HepG2 (cell line): ENCODE measurements around the gene KCTD13. TPM values are rescaled to one million over a fixed set of nuclear protein-coding genes. Genes with fewer than 3 reads are reported as not detected.

Source experiments
- ATAC-seq: fragments of 200-7000 bp; cut with Tn5 transposase; 3 replicates; pipeline ENCODE4 v1.9.1; 2020; ENCODE audit warnings: mild to moderate bottlenecking, moderate library complexity
- BruUV-seq: library from RNA; stranded (reverse); fragments of 400-500 nt; replicated peaks from 2 replicates; lab custom pipeline; 2021; lab: Mats Ljungman, UMichigan
- CTCF ChIA-PET: fragments of 300-600 bp; formaldehyde crosslinking; extraction: SDS; loops from one replicate; lab custom pipeline; 2021; ENCODE audit warnings: low total read pairs, inconsistent platforms, low intra/inter-chr PET ratio; lab: Yijun Ruan, JAX
- POLR2A ChIA-PET: fragments of 350-600 bp; sonication (Branson Sonifier 250); formaldehyde crosslinking; loops from one replicate; lab custom pipeline; 2020; ENCODE audit warnings: antibody characterized with exemption, inconsistent platforms; lab: Yijun Ruan, JAX
- DNase-seq: peaks from one replicate; pipeline ENCODE4 v3.0.0-alpha.2; 2015; ENCODE audit warnings: low spot score
- FAIRE-seq: peaks from 3 replicates; lab custom pipeline; 2011; peaks lifted over from hg19 to GRCh38; lab: Jason Lieb, UNC
- H2AFZ ChIP-seq: one replicate; pipeline ENCODE4 v1.6.1; 2011; ENCODE audit warnings: low read length, inconsistent platforms
- H3K27ac ChIP-seq: fragments of 300-600 bp; 3 replicates; pipeline ENCODE4 v1.8.0; 2011; ENCODE audit warnings: mixed run types, mild to moderate bottlenecking, mixed read lengths, low read length, inconsistent platforms; ENCODE audit not compliant: insufficient read depth; ENCODE audit errors: extremely low read length
- H3K27me3 ChIP-seq, 2 experiments: fragments of 200-600 bp in 1 of 2; 2 replicates in 1 of 2; 3 replicates in 1 of 2; pipeline versions ENCODE4 v1.6.0 to v1.8.0; 2011; ENCODE audit warnings: low read length in 2 of 2, mild to moderate bottlenecking in 2 of 2, moderate library complexity in 2 of 2, inconsistent platforms in 1 of 2; ENCODE audit not compliant: insufficient read depth in 2 of 2, control insufficient read depth in 1 of 2
- H3K36me3 ChIP-seq, 2 experiments: fragments of 200-600 bp in 1 of 2; replicated peaks in 1 of 2; 2 replicates in 1 of 2; 3 replicates in 1 of 2; pipeline versions ENCODE4 v1.5.1 to v1.8.0; 2011; ENCODE audit warnings: low read length in 2 of 2, inconsistent platforms in 1 of 2; ENCODE audit not compliant: insufficient read depth in 2 of 2, control insufficient read depth in 1 of 2
- H3K4me1 ChIP-seq: 2 replicates; pipeline ENCODE4 v1.5.1; 2012; ENCODE audit warnings: low read length, inconsistent platforms; ENCODE audit not compliant: insufficient read depth
- H3K4me2 ChIP-seq: 2 replicates; pipeline ENCODE4 v1.6.0; 2011; ENCODE audit warnings: low read depth, low read length, inconsistent platforms
- H3K4me3 ChIP-seq, 3 experiments: fragments of 200-600 bp in 1 of 3; sonication (generic), shearing (Covaris generic) in 1 of 3; replicated peaks in 1 of 3; 2 replicates each; pipeline ENCODE4 v1.5.1; 2011 to 2016; ENCODE audit warnings: low read length in 3 of 3, inconsistent platforms in 2 of 3, low read depth in 2 of 3, mild to moderate bottlenecking in 2 of 3, control low read depth in 1 of 3, mixed read lengths in 1 of 3; ENCODE audit not compliant: insufficient read depth in 1 of 3
- H3K79me2 ChIP-seq: one replicate; pipeline ENCODE4 v1.6.1; 2011; ENCODE audit warnings: low read length, inconsistent platforms; ENCODE audit not compliant: insufficient read depth
- H3K9ac ChIP-seq: 2 replicates; pipeline ENCODE4 v1.6.0; 2011; ENCODE audit warnings: mild to moderate bottlenecking, low read depth, low read length, inconsistent platforms; ENCODE audit not compliant: insufficient read depth
- H3K9me3 ChIP-seq: 2 replicates; pipeline ENCODE4 v1.5.1; 2012; ENCODE audit warnings: mild to moderate bottlenecking, low read length
- H4K20me1 ChIP-seq: 2 replicates; pipeline ENCODE4 v1.6.0; 2011; ENCODE audit warnings: inconsistent platforms, mild to moderate bottlenecking, low read length, moderate library complexity; ENCODE audit not compliant: insufficient read depth
- ATF6 ChIP-seq: sonication (generic); formaldehyde crosslinking; conservative IDR thresholded peaks from 2 replicates; pipeline ENCODE4 v1.4.0; 2020; ENCODE audit warnings: missing genetic modification reagents
- BCLAF1 ChIP-seq: fragments of 450-650 bp; IDR thresholded peaks from 2 replicates; pipeline ENCODE4 v1.6.1; 2017; ENCODE audit warnings: mild to moderate bottlenecking
- KDM3A ChIP-seq: IDR thresholded peaks from 2 replicates; pipeline ENCODE4 v1.6.1; 2018; ENCODE audit warnings: low read depth, missing compliant biosample characterization
- MAFF ChIP-seq: IDR thresholded peaks from 2 replicates; pipeline ENCODE4 v1.6.1; 2011; ENCODE audit warnings: low read depth, low read length, improper control_type of control experiment
- REXO4 ChIP-seq: sonication (generic); formaldehyde crosslinking; IDR thresholded peaks from 2 replicates; pipeline ENCODE4 v1.8.0; 2022; ENCODE audit warnings: missing genetic modification reagents, mild to moderate bottlenecking, borderline replicate concordance
- SCMH1 ChIP-seq: sonication (generic); formaldehyde crosslinking; IDR thresholded peaks from 2 replicates; pipeline ENCODE4 v1.9.0; 2021; ENCODE audit warnings: missing genetic modification reagents, mild to moderate bottlenecking, borderline replicate concordance
- ZFP90 ChIP-seq: sonication (generic); formaldehyde crosslinking; IDR thresholded peaks from 2 replicates; pipeline ENCODE4 v1.8.0; 2022; ENCODE audit warnings: missing genetic modification reagents, mild to moderate bottlenecking, inconsistent platforms, borderline replicate concordance
- WGBS: methylation state at CpG from one replicate; pipeline ENCODE4 v1.1.6; 2017; ENCODE audit warnings: low lambda C conversion rate; 5-methylcytosine and 5-hydroxymethylcytosine counted together
- in situ Hi-C: cut with HindIII; loops from 2 replicates; pipeline ENCODE4 v1.10.0; 2017; ENCODE audit warnings: low pct_unique_long_range_greater_than_20kb; ENCODE audit not compliant: extremely low pct_ligation_motif_present
- intact Hi-C: fragments of 100-400 bp; cut with micrococcal nuclease; formaldehyde crosslinking; loops from one replicate; pipeline ENCODE4 v1.10.0; 2022; ENCODE audit not compliant: unreplicated experiment
- polyA plus RNA-seq, 8 experiments: library from polyadenylated mRNA; depleted of rRNA in 3 of 8; stranded (reverse) in 7 of 8; unstranded in 1 of 8; fragments of >200 nt; fragmentation: Illumina TruSeq in 4 of 8; extraction: Trizol in 4 of 8; gene quantifications; 2 replicates each; pipeline versions ENCODE4 v1.2.1 to v1.2.3, GENCODE V29; 2011 to 2016; ENCODE audit warnings: low read depth in 4 of 8, missing spikeins in 1 of 8, mixed read lengths in 1 of 8; ENCODE audit not compliant: insufficient read depth in 1 of 8
- total RNA-seq, 5 experiments: library from RNA; depleted of rRNA; stranded (reverse); fragments of >200 nt; fragmentation: Illumina TruSeq; extraction: Trizol; gene quantifications; 2 replicates each; pipeline ENCODE4 v1.2.3, GENCODE V29; 2016; ENCODE audit warnings: low read depth in 1 of 5

KCTD13 gene
- total and polyA plus RNA-seq, 2 of the 13 experiments (the other 11 are each of a cell fraction or from before 2014, with no cell fraction given) = 6.3 to 14.7 TPM

GRCh38 chr16:29974291-29975133 lies 48.5 kb upstream of the KCTD13 start (continued):
- no peak for TF ChIP-seq SCMH1 (CRISPR knock-in tag)

- peak within 1 kb of the TSS; percentile 89 for H3K9ac ChIP-seq
- intact Hi-C loops (loop anchor here (1.0 kb wide), 2 partner anchors 30 to 47 kb away; partner anchors contain the start of gene KCTD13), in situ Hi-C loops (no loop called here)
- DNase-seq (peak; percentile 98), FAIRE-seq (peak; percentile 49), ATAC-seq (peak; percentile 95)
- H2AFZ ChIP-seq = no peak within 1 kb of the TSS
- no peaks in the 10 kb centered on the region for H3K9me3 ChIP-seq
- peak within 1 kb of the TSS; percentile 72 for H3K27ac ChIP-seq
- peaks cover 30% of the 10 kb centered on the region for H3K4me1 ChIP-seq
- POLR2A ChIA-PET = interaction anchor here (0.6 to 4.7 kb wide), 33 partner anchors 9 to 294 kb away, joined by 3 to 47 read pairs (median 4); partner anchors contain the start of genes ALDOA, ASPHD1, HIRIP3 and INO80E
- peaks cover 21 to 27% of the 10 kb centered on the region in 2 experiments for H3K36me3 ChIP-seq
- CTCF ChIA-PET = no interaction called here
- BruUV-seq = no TSS peak
- H3K79me2 ChIP-seq = peaks cover 38% of the 10 kb centered on the region
- peak within 1 kb of the TSS; percentile 93 for H3K4me2 ChIP-seq
- peaks cover 23% of the 10 kb centered on the region for H4K20me1 ChIP-seq
- 12% methylated on average over 59 of the region's 75 CpGs for WGBS
- peak within 1 kb of the TSS; percentile 86 to 99 (median 91) for H3K4me3 ChIP-seq
- H3K27me3 ChIP-seq = no peaks in the 10 kb centered on the region; a peak in 1 of 5 replicates
- no peak; the same call in none of the 2 replicates for TF ChIP-seq ZFP90 (CRISPR knock-in tag)
- TF ChIP-seq MAFF = no peak
- TF ChIP-seq REXO4 (CRISPR knock-in tag) = no peak
- peak; percentile 54 for TF ChIP-seq KDM3A (CRISPR knock-in tag)
- TF ChIP-seq ATF6 (CRISPR knock-in tag) = 0 out of 2 replicates have a peak, but pooled peaks have one; percentile 27
- TF ChIP-seq BCLAF1 = no peak
Observed at GRCh38 chr16:29973384-29974246, 47.6 kb upstream of the KCTD13 start, which contains the start of gene TAOK2. TSS of gene TAOK2 (plus strand) at chr16:29973868. CDS start at chr16:29977773, 3,905 bp downstream.
